Regular cardiac myocyte (primary cell): ENCODE data around the gene CYP2C18. TPM values are rescaled to one million over a fixed set of nuclear protein-coding genes. Genes with fewer than 3 reads are reported as not detected.

Source experiments
- total RNA-seq: library from RNA; depleted of rRNA; stranded (reverse); fragments of >200 nt; gene quantifications from 2 replicates; pipeline ENCODE4 v1.2.3, GENCODE V29; 2014

The CYP2C18 gene
- not detected in 2 replicates for total RNA-seq

DNA sequence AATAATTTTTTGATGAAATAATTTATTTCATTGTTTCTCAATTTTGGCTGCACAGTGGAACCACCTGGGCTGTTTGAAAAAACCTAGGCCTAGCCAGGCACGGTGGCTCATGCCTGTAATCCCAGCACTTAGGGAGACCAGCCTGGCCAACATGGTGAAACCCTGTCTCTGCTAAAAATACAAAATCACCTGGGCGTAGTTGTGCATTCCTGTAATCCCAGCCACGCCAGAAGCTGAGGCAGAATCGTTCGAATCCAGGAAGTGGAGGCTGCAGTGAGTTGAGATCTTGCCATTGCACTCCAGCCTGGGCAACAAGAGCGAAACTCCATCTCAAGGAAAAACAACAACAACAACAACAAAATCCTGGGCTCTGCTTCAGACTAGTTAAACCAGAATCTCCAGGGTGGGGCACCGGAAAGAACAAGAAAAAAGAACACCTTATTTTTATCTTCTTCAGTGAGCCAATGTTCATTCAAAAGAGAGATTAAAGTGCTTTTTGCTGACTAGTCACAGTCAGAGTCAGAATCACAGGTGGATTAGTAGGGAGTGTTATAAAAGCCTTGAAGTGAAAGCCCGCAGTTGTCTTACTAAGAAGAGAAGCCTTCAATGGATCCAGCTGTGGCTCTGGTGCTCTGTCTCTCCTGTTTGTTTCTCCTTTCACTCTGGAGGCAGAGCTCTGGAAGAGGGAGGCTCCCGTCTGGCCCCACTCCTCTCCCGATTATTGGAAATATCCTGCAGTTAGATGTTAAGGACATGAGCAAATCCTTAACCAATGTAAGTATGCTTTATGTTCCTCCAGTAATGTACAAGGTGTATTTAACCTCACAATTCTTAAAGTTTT is at the start of gene CYP2C18:
Gene CYP2C18, plus strand, starts transcription at position 516 of the 841 bp plus-strand sequence. Its CDS starts 91 bp downstream, at position 607.

DNA sequence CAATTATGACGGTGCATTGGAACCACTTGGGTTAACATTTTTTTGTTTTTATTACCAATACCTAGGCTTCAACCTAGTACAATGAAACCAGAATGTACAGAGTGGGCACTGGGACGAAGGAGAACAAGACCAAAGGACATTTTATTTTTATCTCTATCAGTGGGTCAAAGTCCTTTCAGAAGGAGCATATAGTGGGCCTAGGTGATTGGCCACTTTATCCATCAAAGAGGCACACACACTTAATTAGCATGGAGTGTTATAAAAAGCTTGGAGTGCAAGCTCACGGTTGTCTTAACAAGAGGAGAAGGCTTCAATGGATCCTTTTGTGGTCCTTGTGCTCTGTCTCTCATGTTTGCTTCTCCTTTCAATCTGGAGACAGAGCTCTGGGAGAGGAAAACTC is 78.9 kb downstream of the CYP2C18 start, which contains the start of gene CYP2C19:
Gene CYP2C19, plus strand, starts transcription at position 289 of the 400 bp plus-strand sequence. Its CDS starts 25 bp downstream, at position 314.

Other genes starting within 250 kb of the CYP2C18 start
- 11.6 and 41.0 TPM in 2 replicates for gene HELLS, start 137.9 kb upstream of the CYP2C18 start, total RNA-seq
- not detected in 2 replicates for gene CYP2C19, start 79.0 kb downstream of the CYP2C18 start, total RNA-seq